Activated CD4-positive, alpha-beta T cell treated with anti-CD3 and anti-CD28 coated beads for 48 hours (primary cell): ENCODE measurements around the gene AKT2.

Experiments
- DNase-seq: peaks from one replicate; pipeline ENCODE4 v3.0.0-alpha.2; 2020

AKT2 gene

DNA sequence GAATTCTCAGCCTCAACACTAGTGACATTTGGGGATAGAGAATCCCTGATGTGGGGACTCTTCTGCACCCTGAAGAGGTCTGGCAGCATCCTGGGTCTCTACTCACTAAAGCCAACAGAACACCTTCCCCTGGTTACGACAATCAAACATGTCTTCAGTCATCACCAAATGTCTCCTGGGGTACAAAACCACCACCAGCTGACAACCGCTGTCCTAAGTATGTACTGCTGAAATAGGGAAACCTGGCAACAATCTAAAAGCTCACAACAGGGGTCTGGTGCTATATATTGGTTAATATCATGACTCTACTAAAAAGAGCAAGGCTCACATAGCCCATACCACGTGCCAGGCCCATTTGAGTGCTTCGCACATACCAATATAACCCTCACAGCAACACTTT, 13.4 kb downstream of the AKT2 start:
- no peak for DNase-seq

DNA sequence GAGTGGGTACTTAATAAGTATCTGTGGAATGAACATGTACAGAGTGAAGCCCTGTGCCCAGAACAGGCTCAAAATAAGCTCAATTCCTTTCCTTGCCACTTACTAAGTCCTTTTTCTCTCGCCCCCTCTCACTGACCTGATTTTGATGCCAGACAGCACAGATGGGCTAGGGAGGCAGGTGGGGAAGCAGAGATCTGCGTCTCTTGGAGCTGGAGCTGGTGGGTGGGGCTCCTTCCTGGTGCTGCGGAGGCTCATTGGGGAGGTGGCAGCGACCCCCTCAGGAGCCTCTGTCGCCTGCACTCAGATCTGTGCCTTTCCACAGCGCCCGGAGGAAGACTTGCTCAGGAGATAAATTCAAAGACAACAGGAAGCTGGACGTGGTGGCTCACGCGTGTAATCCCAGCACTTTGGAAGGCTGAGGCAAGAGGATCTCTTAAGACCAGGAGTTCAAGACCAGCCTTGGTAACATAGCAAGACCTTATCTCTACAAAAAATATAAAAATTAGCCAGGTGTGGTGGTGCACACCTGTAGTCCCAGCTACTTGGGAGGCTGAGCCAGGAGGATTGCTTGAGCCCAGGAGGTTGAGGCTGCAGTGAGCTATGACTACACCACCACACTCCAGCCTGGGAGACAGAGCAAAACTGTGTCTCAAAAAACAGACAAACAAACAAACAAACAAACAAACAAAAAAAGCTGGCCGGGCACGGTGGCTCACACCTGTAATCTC, 14.6 kb downstream of the AKT2 start:
- DNase-seq = no peak

GRCh38 chr19:40269216-40269940, 15.8 kb downstream of the AKT2 start:
- no peak for DNase-seq

GRCh38 chr19:40267601-40267997, 17.5 kb downstream of the AKT2 start:
- DNase-seq = no peak

- no peak for DNase-seq
These were observed 18.1 kb downstream of the AKT2 start for GRCh38 chr19:40266912-40267600.

DNA sequence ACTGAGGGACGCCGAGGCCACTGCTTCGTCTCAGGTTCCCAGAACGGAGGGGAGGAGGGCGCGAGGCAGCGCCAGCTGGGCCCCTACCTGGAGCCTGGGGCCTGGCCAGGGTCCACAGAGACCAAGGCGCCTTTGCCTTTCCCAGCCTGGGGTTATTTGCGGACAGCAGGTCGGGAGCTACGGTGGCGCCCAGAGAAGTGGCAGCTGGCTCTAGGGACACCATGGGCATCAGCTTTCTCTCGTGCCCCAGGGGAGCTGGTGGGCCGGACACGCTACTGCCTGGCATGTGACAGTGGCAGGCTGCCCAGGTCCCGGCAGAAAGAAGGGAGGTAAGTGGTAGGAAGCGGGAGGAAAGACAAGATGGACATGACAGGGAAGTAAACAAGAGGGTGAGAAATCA, 19.0 kb downstream of the AKT2 start:
- no peak for DNase-seq

DNA sequence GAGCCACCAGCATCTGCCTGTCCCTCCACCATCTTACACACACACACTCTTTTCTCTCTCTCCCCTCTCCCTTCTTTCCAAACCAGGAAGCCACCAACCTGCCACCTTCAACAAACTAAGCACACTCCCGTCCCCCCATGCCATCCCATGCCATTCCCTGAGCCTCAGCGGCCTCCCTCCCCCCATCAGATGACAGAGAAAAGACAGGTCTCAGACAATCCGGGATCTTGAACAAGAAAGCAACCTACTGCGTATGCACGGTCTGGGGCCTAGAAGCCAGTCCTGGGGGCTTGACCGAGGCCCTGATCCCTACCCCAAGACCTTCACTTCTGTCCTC, 19.4 kb downstream of the AKT2 start:
- DNase-seq = no peak

DNA sequence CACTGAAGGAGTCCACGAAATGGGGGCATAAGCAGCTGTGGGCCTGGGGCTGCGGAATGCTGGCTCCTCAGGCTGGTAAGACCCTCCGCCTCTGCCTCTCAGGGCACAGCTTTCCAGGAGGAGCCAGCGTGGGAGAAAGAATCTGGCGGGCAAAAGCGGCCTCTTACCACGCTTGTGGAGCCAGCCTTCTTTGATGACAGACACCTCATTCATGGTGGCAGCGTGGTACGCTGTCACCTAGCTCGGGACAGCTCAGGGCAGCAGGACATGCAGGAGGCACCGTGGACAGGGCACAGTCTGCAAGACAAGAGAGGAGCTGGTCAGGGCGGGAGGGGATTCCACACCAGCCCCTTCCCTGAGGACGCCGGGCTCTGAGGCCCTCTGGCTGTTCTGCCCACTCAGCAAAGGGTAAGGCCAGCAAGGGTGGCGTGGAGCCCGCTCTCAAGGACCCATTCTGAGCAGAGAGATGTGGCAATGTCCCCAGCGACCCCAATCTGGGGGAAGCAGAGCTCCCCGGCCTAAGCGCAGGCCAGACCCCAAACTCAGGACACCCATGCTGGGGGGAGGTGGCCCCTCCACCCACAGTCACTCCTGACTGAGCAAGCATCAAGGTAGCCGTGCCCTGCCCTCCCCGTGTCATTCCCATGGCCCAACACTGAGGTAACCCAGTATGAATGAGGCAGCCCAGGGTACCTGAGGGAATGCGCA, 19.9 kb downstream of the AKT2 start:
- no peak for DNase-seq

DNA sequence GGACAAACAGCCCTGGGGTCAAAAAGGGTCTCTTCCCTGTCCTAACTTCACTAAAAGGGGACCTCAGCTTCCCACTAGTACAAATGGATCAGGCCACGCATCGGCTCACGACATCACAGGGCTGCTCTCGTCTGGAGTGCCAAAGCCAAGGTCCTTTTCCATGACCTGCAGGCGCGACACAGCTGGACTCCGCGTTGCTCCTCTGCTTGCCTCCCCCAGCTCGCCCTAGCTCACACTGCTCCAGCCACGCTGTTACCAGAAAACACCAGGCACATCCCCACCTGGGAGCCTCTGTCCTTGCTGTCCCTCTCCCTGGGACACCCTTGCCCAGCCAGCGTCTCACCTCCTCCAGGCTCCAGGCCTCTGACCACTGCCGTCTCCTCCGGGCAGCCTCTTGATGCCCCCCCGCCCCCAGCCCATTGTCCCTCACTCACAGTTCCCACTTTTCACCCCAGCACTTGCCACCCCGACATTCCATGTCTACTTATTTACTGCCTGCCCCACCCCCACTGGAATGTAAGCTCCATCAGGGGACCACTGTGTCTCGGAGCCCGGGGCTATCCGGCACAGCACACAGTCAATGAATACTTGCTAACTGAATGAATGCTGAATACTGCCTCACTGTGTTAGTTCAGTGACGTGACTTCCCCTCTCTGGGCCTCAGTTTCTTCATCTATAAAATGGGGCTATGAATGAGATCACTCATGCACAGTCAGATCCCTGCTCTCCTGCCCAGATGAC, 20.7 kb downstream of the AKT2 start:
- DNase-seq = no peak

- DNase-seq = no peak
These were observed 21.5 kb downstream of the AKT2 start for GRCh38 chr19:40263440-40264313.

DNA sequence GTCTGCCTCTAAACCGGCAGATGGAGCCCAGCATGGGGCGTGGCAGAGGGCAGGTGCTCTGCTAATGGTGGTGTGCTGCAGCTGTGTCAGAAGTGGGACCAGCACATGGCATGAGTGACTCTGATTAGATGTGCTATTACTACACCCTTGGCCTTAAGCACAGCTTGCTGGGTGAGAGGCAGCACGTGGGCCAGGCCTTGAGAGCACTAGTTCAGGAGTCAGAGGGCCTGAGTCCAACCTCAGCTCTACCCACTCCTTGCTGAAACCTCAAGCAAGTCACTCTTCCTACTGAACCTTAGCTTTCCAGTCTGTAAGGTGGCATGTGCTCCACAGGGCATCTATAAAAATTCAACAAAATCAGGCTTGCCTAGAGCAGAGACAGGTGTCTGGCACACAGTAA, 22.7 kb downstream of the AKT2 start:
- DNase-seq = no peak

GRCh38 chr19:40261631-40262030, 23.5 kb downstream of the AKT2 start:
- no peak for DNase-seq

GRCh38 chr19:40257096-40257517, 28.0 kb downstream of the AKT2 start:
- no peak for DNase-seq

DNA sequence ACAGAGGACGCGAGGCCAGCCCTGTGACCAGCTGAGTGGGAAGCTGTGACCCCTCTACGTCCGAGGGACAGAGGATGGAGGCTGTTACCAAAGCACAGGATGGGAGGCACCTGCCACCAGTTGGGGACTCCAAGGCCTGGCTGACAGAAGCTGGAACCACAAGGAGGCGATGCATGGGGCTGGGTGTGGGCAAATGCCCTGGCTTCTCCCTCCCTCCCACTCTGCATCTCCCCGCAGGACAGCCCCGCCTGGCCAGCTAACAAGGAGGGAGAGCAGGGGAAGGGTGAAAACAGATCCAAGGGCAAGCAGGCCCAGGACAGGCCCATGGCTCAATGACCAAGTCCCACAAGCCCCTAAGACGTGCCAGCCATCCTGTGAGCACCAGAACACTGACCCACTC, 28.6 kb downstream of the AKT2 start:
- DNase-seq = no peak

- no peak for DNase-seq
These were observed 29.5 kb downstream of the AKT2 start for GRCh38 chr19:40255619-40256166.

- no peak for DNase-seq
These were observed 30.3 kb downstream of the AKT2 start for GRCh38 chr19:40254714-40255418.

- no peak for DNase-seq
These were observed 31.5 kb downstream of the AKT2 start for GRCh38 chr19:40253611-40254092.

DNA sequence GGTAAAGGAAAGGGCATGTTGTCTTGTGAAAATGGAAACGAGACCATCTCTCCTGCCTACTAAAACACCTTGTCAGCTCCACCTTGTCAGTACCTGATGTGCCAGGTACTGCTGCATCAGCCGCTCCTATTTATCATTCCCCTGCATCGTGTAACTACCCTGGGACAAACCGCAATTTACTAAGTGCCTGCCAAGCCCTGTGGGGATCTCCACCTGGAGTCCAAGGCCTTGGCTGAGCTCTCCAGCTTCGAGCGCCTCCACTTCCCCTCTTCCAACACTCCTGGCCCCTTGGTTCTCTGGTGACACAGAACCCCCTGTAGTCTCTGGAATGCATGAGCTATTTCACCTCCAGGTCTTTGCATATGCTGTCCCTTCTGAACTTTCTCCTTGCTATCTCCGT, 32.8 kb downstream of the AKT2 start:
- DNase-seq = no peak

- DNase-seq = no peak
These were observed 33.2 kb downstream of the AKT2 start for GRCh38 chr19:40251991-40252390.

DNA sequence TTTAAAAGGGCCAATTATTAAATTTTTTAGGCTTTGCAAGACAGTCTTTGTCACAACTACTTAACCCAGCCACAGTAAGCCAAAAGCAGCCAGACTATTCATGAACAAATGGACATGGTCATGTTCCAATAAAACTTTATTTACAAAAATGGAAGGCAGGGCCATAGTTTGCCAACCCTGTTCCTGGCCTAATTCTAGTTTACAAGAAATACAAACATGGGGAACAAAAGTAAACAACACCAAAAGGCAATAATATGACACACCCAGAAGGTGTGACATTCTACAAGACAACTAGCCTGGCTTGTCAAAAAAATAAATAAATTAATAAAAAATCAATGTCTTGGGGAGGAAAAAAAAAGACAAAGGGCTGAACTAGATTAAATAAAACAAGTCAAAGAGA, 33.9 kb downstream of the AKT2 start:
- DNase-seq = no peak

DNA sequence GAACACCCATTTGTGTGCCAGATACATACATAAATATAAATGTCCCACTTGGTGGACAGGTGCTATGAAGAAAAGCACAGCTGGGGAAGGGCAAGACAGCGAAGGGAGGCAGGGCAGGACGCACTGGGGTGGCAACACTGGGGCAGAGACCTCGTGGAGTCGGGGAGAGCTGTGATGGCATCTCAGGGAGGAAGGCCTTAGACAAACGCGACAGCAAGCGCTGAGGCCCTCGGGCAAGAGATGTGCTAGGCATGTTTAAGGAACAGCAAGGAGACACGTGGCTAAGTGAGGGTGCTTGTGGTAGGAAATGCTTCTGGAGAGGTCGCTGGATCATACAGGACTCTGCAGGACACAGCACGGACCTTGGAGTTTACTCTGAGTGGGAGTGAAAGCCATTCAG, 35.4 kb downstream of the AKT2 start:
- no peak for DNase-seq
